Keratinocyte (primary cell): ENCODE measurements around the gene BCAS4. TPM values are rescaled to one million over a fixed set of nuclear protein-coding genes. Genes with fewer than 3 reads are reported as not detected.

Source experiments
- DNase-seq: peaks from one replicate; pipeline ENCODE4 v3.0.0-alpha.2; 2011; ENCODE audit warnings: low read depth, missing footprints, low spot score
- FAIRE-seq: peaks from 2 replicates; lab custom pipeline; 2011; peaks lifted over from hg19 to GRCh38; lab: Jason Lieb, UNC
- H2AFZ ChIP-seq: 2 replicates; pipeline ENCODE4 v1.6.0; 2012; ENCODE audit warnings: low read length, control low read depth, inconsistent platforms; ENCODE audit not compliant: control insufficient read depth
- H3K27ac ChIP-seq: 2 replicates; pipeline ENCODE4 v1.5.1; 2011; ENCODE audit warnings: low read length; ENCODE audit not compliant: control insufficient read depth, insufficient read depth
- H3K27me3 ChIP-seq: 3 replicates; pipeline ENCODE4 v1.6.0; 2011; ENCODE audit warnings: low read length; ENCODE audit not compliant: control insufficient read depth, insufficient read depth; ENCODE audit errors: extremely low read depth
- H3K36me3 ChIP-seq, 2 experiments: 2 replicates in 1 of 2; 3 replicates in 1 of 2; pipeline ENCODE4 v1.5.1; 2011; ENCODE audit warnings: low read length in 2 of 2, mild to moderate bottlenecking in 1 of 2; ENCODE audit not compliant: control insufficient read depth in 2 of 2, insufficient read depth in 2 of 2; ENCODE audit errors: extremely low read depth in 1 of 2
- H3K4me1 ChIP-seq: 3 replicates; pipeline ENCODE4 v1.5.1; 2011; ENCODE audit warnings: low read length; ENCODE audit not compliant: control insufficient read depth, insufficient read depth; ENCODE audit errors: extremely low read depth
- H3K4me2 ChIP-seq: 3 replicates; pipeline ENCODE4 v1.6.0; 2011; ENCODE audit warnings: low read depth, low read length; ENCODE audit not compliant: control insufficient read depth, insufficient read depth; ENCODE audit errors: extremely low read depth
- H3K4me3 ChIP-seq, 3 experiments: fragments of 200-600 bp in 1 of 3; sonication (generic) in 1 of 3; 2 replicates in 2 of 3; 3 replicates in 1 of 3; pipeline ENCODE4 v1.5.1; 2011 to 2016; ENCODE audit warnings: low read length in 3 of 3, mild to moderate bottlenecking in 3 of 3, control low read depth in 2 of 3, inconsistent platforms in 1 of 3, low read depth in 1 of 3, mixed read lengths in 1 of 3, mixed run types in 1 of 3, moderate library complexity in 1 of 3; ENCODE audit not compliant: control insufficient read depth in 2 of 3, insufficient read depth in 2 of 3; ENCODE audit errors: extremely low read depth in 1 of 3
- H3K79me2 ChIP-seq: 2 replicates; pipeline ENCODE4 v1.6.0; 2012; ENCODE audit warnings: low read length; ENCODE audit not compliant: control insufficient read depth, insufficient read depth
- H3K9ac ChIP-seq: 3 replicates; pipeline ENCODE4 v1.6.0; 2011; ENCODE audit warnings: low read length; ENCODE audit not compliant: control insufficient read depth, insufficient read depth; ENCODE audit errors: extremely low read depth
- H3K9me1 ChIP-seq: 3 replicates; pipeline ENCODE4 v1.6.0; 2011; ENCODE audit warnings: low read length; ENCODE audit not compliant: control insufficient read depth, insufficient read depth; ENCODE audit errors: extremely low read depth
- H3K9me3 ChIP-seq: 2 replicates; pipeline ENCODE4 v1.5.1; 2012; ENCODE audit warnings: low read depth, low read length; ENCODE audit not compliant: control insufficient read depth
- H4K20me1 ChIP-seq: 3 replicates; pipeline ENCODE4 v1.6.0; 2011; ENCODE audit warnings: low read length; ENCODE audit not compliant: control insufficient read depth, insufficient read depth; ENCODE audit errors: extremely low read depth
- EZH2 ChIP-seq: IDR thresholded peaks from one replicate; pipeline ENCODE4 v1.6.1; 2012; ENCODE audit warnings: inconsistent platforms, mild to moderate bottlenecking, low read length, moderate library complexity
- dilution Hi-C: fragments of 300-500 bp; cut with MboI; formaldehyde crosslinking; loops from one replicate; pipeline ENCODE4 v1.7.0; 2020; ENCODE audit warnings: low sequenced_read_pairs; ENCODE audit not compliant: extremely low pct_ligation_motif_present
- polyA plus RNA-seq, 5 experiments: library from polyadenylated mRNA; depleted of rRNA in 3 of 5; stranded (reverse) in 3 of 5; stranded (forward) in 1 of 5; unstranded in 1 of 5; fragments of >200 nt; gene quantifications; 1 replicate in 1 of 5; 2 replicates in 3 of 5; 3 replicates in 1 of 5; pipeline versions ENCODE4 v1.2.1 to v1.2.3, GENCODE V29; 2011 to 2012; ENCODE audit warnings: missing spikeins in 2 of 5, low read depth in 1 of 5, low replicate concordance in 1 of 5
- TF ChIP-seq, protein P1 (sequence below), 3 experiments: IDR thresholded peaks in 1 of 3; conservative IDR thresholded peaks in 1 of 3; optimal IDR thresholded peaks in 1 of 3; 2 replicates in 2 of 3; 3 replicates in 1 of 3; pipeline versions ENCODE3 to v1.5.1; 2011; ENCODE audit warnings: low read length in 3 of 3, mild to moderate bottlenecking in 3 of 3, moderate library complexity in 2 of 3, control low read depth in 1 of 3, inconsistent platforms in 1 of 3; ENCODE audit not compliant: insufficient read depth in 2 of 3; ENCODE audit errors: extremely low read depth in 1 of 3

Gene BCAS4
- polyA plus RNA-seq, 1 donor (not counting 4 experiments of a cell fraction or from before 2014, with no cell fraction given) = 13.8 TPM

DNA sequence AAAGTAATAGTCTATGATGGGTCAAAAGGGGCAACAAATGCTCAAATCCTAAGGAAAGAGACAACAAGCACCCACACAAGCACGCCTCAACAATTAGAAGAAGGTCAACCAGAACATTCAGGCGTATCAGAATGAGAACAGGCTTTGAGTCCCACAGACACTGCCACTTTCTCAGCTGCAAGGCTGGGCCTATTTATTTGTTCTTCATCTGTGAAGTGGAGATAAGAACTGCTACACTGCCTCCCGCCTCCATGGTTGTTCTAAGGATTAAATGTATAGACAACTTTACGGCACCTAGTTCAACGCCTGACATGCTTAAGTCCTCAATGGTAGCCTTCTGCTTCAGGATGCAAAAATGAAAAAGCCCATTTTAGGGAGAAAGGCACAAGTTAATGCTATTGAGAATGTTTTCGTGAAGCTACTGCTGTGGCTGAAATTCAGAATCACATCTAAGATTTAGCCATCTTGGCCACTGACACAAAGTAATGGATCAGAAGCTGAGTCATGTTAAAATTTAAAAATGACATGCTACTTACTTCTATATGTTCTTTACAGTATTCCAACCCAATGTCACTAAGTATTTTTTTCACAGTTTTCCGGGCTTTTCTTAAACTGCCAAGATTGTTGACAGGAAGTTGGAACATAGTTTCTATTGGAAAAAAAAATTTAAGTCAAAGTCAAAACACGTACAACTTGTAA is 108.6 kb downstream of the BCAS4 start:
- peaks cover 6% of the 10 kb centered on the region for H4K20me1 ChIP-seq
- dilution Hi-C loops = no loop called here
- DNase-seq (no peak), FAIRE-seq (no peak)
- peaks cover 8 to 25% of the 10 kb centered on the region in 2 experiments for H3K36me3 ChIP-seq
- no peak overlapping the region for H3K9ac ChIP-seq
- no peaks in the 10 kb centered on the region for H3K9me1 ChIP-seq
- peaks cover 76% of the 10 kb centered on the region for H3K79me2 ChIP-seq
- TF ChIP-seq EZH2 = no peak
- TF ChIP-seq, protein P1, sequence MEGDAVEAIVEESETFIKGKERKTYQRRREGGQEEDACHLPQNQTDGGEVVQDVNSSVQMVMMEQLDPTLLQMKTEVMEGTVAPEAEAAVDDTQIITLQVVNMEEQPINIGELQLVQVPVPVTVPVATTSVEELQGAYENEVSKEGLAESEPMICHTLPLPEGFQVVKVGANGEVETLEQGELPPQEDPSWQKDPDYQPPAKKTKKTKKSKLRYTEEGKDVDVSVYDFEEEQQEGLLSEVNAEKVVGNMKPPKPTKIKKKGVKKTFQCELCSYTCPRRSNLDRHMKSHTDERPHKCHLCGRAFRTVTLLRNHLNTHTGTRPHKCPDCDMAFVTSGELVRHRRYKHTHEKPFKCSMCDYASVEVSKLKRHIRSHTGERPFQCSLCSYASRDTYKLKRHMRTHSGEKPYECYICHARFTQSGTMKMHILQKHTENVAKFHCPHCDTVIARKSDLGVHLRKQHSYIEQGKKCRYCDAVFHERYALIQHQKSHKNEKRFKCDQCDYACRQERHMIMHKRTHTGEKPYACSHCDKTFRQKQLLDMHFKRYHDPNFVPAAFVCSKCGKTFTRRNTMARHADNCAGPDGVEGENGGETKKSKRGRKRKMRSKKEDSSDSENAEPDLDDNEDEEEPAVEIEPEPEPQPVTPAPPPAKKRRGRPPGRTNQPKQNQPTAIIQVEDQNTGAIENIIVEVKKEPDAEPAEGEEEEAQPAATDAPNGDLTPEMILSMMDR (optimal IDR thresholded peaks at IDR 0.05 in 1 of 3, IDR thresholded peaks at IDR 0.05 in 1 of 3, conservative IDR thresholded peaks at IDR 0.05 in 1 of 3; ENCODE audit: extremely low read depth in 1 of 3, insufficient read depth in 2 of 3, low read length in 3 of 3) = no peak
- no peaks in the 10 kb centered on the region for H3K27me3 ChIP-seq
- H3K9me3 ChIP-seq = no peaks in the 10 kb centered on the region
- no peak overlapping the region for H3K4me2 ChIP-seq
- no peaks in the 10 kb centered on the region for H3K4me1 ChIP-seq
- no peak overlapping the region for H2AFZ ChIP-seq
- no peak overlapping the region for H3K4me3 ChIP-seq
- no peak overlapping the region for H3K27ac ChIP-seq

DNA sequence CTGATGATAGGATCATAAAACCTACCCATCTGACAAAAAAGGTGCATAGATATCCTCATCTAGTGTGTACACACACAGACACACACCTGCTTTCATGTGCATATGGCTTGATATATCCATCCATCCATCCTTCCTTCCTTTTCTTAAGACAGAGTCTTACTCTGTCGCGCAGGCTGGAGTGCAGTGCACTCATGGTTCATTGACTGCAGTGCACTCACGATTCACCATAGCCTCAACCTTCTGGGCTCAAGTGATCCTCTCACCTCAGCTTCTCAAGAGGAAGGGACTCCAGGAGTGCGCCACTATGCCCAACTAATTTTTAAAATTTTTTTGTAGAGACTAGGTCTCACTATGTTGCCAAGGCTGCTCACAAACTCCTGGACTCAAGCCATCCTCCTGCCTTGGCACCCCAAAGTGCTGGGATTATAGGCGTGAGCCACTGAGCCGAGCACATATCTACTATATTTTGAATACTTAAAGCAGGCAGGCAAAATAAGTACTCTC is 109.3 kb downstream of the BCAS4 start:
- FAIRE-seq (no peak), DNase-seq (no peak)
- Histone ChIP-seq H3K9me3 (no peaks in the 10 kb centered on the region), H3K36me3 (peaks cover 9 to 24% of the 10 kb centered on the region in 2 experiments), H3K4me3 (no peak overlapping the region), H3K9ac (no peak overlapping the region), H3K27ac (no peak overlapping the region), H3K4me2 (no peak overlapping the region), H3K27me3 (no peaks in the 10 kb centered on the region), H3K79me2 (peaks cover 82% of the 10 kb centered on the region), H3K9me1 (no peaks in the 10 kb centered on the region), H2AFZ (no peak overlapping the region), H3K4me1 (no peaks in the 10 kb centered on the region), H4K20me1 (peaks cover 8% of the 10 kb centered on the region)
- TF ChIP-seq, protein P1 (optimal IDR thresholded peaks at IDR 0.05 in 1 of 3, IDR thresholded peaks at IDR 0.05 in 1 of 3, conservative IDR thresholded peaks at IDR 0.05 in 1 of 3; ENCODE audit: extremely low read depth in 1 of 3, insufficient read depth in 2 of 3, low read length in 3 of 3) = no peak
- TF ChIP-seq EZH2 = no peak
- dilution Hi-C loops = no loop called here
